Smooth muscle cell (in vitro differentiated cells): ENCODE measurements around the gene AKAP8. TPM values are rescaled to one million over a fixed set of nuclear protein-coding genes. Genes with fewer than 3 reads are reported as not detected.

Source experiments
- DNase-seq: peaks from one replicate; lab custom pipeline; 2025; ENCODE audit not compliant: unreplicated experiment; lab: John Stamatoyannopoulos, UW
- H2AFZ ChIP-seq: fragments of 200-600 bp; sonication (generic); 2 replicates; pipeline ENCODE4 v1.6.0; 2016; ENCODE audit warnings: antibody characterized with exemption, low read depth, mild to moderate bottlenecking
- H3F3A ChIP-seq: fragments of 200-600 bp; sonication (generic); 2 replicates; pipeline ENCODE4 v1.6.0; 2017; ENCODE audit warnings: antibody characterized with exemption, low read depth
- H3K27ac ChIP-seq: fragments of 200-600 bp; sonication (generic); 2 replicates; pipeline ENCODE4 v1.5.1; 2016; ENCODE audit warnings: low read depth, mild to moderate bottlenecking
- H3K27me3 ChIP-seq: fragments of 200-600 bp; sonication (generic); 2 replicates; pipeline ENCODE4 v1.6.1; 2016; ENCODE audit warnings: low read depth, mild to moderate bottlenecking
- H3K36me3 ChIP-seq: fragments of 200-600 bp; sonication (generic); 2 replicates; pipeline ENCODE4 v1.5.1; 2016; ENCODE audit warnings: low read depth
- H3K4me1 ChIP-seq: fragments of 200-600 bp; sonication (generic); 2 replicates; pipeline ENCODE4 v1.5.1; 2016; ENCODE audit warnings: low read depth
- H3K4me2 ChIP-seq: fragments of 200-600 bp; sonication (generic); 2 replicates; pipeline ENCODE4 v1.6.0; 2016; ENCODE audit warnings: mild to moderate bottlenecking
- H3K4me3 ChIP-seq: fragments of 200-600 bp; sonication (generic); 2 replicates; pipeline ENCODE4 v1.5.1; 2016; ENCODE audit warnings: mild to moderate bottlenecking
- H3K79me2 ChIP-seq: fragments of 200-600 bp; sonication (generic); 2 replicates; pipeline ENCODE4 v1.6.0; 2016; ENCODE audit warnings: low read depth, mild to moderate bottlenecking
- H3K9ac ChIP-seq: fragments of 200-600 bp; sonication (generic); 2 replicates; pipeline ENCODE4 v1.6.0; 2016; ENCODE audit warnings: low read depth
- H3K9me3 ChIP-seq: fragments of 200-600 bp; sonication (generic); replicated peaks from 2 replicates; pipeline ENCODE4 v1.5.1; 2016; ENCODE audit warnings: low read depth
- H4K20me1 ChIP-seq: fragments of 200-600 bp; sonication (generic); 2 replicates; pipeline ENCODE4 v1.6.0; 2016; ENCODE audit warnings: low read depth
- WGBS: methylation state at CpG from one replicate; pipeline ENCODE4 v1.1.7; 2016; ENCODE audit warnings: low lambda C conversion rate; 5-methylcytosine and 5-hydroxymethylcytosine counted together
- polyA plus RNA-seq: library from polyadenylated mRNA; unstranded; fragments of >200 nt; fragmentation: Nextera tagmentation; extraction: Ambion mirVana; gene quantifications from 2 replicates; pipeline ENCODE4 v1.2.1, GENCODE V29; 2016
- total RNA-seq: library from RNA; depleted of rRNA; stranded (reverse); fragments of >200 nt; gene quantifications from 2 replicates; pipeline ENCODE4 v1.2.3, GENCODE V29; 2014
- TF ChIP-seq, protein P1 (sequence below): fragments of 200-600 bp; sonication (generic); IDR thresholded peaks from 2 replicates; pipeline ENCODE4 v1.5.1; 2017; ENCODE audit warnings: borderline replicate concordance, mild to moderate bottlenecking, antibody characterized with exemption; ENCODE audit not compliant: insufficient read depth, poor library complexity, severe bottlenecking

Gene AKAP8
- total and polyA plus RNA-seq, 2 experiments from 2014 or later = 12.0 to 19.1 TPM

DNA sequence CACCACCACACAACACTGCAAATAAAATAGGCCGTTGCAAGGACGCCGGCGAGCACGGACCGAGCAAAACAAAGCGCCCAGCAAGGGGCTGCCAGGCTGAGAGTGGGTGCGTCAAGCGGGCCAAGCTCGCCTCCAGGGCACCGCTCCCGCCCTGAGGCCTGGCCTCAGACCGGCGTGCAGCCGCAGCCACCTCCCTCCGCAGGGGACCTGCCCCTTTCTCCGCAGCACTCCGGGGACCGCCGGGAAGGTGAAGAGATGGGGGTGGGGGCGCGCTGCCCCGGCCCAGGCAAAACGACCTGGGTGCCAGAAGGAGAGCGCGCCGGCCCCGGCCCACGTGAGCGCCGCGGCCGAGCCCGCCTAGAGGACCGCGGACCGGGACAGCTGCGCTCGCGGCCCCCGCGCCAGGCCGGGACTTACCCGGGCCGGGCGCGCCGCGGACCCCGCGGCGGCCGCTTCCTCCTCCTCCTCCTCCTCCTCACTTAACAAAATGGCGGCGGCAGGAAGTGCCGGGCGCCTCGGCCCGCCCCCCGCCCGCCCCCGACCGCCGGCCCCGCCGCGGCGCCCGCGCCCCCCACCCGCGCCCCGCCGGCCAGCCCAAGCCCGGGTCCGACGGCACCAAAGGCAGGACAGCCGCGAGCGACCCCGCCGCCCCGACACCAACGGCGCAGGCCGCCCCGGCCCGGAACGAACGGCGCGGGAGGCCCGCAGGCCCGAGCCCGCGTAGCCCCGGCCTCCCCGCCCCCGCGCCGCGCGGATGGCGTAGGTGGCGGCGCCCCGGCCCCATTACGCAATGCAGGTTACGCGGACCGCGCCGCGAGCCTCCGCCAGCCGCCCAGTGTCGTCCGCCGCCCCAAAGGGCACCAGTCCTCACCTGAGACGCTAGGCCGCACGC lies 47.9 kb downstream of the AKAP8 start:
- H3K79me2 ChIP-seq = peaks cover 86% of the 10 kb centered on the region
- H3K9me3 ChIP-seq = no peaks in the 10 kb centered on the region
- H2AFZ ChIP-seq = no peak overlapping the region
- WGBS = under 1% methylated on average over 45 of the region's 122 CpGs
- H4K20me1 ChIP-seq = peaks cover 54% of the 10 kb centered on the region
- peak overlapping the region; percentile 96 for H3K4me2 ChIP-seq
- DNase-seq = peak; percentile 41
- H3F3A ChIP-seq = peaks cover 3% of the 10 kb centered on the region
- H3K4me1 ChIP-seq = peaks cover 22% of the 10 kb centered on the region
- H3K27me3 ChIP-seq = no peaks in the 10 kb centered on the region
- TF ChIP-seq, protein P1, sequence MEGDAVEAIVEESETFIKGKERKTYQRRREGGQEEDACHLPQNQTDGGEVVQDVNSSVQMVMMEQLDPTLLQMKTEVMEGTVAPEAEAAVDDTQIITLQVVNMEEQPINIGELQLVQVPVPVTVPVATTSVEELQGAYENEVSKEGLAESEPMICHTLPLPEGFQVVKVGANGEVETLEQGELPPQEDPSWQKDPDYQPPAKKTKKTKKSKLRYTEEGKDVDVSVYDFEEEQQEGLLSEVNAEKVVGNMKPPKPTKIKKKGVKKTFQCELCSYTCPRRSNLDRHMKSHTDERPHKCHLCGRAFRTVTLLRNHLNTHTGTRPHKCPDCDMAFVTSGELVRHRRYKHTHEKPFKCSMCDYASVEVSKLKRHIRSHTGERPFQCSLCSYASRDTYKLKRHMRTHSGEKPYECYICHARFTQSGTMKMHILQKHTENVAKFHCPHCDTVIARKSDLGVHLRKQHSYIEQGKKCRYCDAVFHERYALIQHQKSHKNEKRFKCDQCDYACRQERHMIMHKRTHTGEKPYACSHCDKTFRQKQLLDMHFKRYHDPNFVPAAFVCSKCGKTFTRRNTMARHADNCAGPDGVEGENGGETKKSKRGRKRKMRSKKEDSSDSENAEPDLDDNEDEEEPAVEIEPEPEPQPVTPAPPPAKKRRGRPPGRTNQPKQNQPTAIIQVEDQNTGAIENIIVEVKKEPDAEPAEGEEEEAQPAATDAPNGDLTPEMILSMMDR = no peak
- peak overlapping the region; percentile 80 for H3K4me3 ChIP-seq
- H3K27ac ChIP-seq = peak overlapping the region; percentile 98
- H3K36me3 ChIP-seq = no peaks in the 10 kb centered on the region
- H3K9ac ChIP-seq = peak overlapping the region; percentile 99

DNA sequence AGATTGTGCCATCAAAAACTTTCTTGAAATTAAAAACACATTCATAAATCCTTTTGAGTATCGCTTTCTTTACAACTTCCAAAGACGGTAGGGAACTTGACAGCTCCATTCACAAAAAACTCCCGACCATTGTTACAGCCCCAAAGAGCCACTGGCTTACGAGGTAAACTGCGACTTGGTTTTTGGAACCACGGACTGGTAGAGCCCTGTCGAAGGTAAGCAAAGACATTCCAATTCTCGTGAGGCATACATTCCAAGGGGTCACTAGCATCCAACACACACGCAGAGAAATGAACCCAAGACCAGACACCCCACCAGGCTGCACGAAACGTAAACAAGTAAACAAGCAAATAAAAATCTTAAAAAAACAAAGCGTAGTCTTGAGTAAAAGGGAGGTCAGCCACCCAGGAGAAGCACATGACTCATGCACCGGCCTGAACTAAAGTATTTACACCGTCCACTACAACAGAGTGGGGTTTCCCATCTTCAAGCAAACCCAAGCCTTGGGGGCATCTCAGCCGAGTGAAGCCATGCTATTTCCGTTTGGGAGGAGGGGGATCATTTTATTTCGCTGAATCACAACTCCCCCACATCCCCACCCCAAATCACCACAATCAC lies 48.7 kb downstream of the AKAP8 start:
- Histone ChIP-seq H3F3A (peaks cover 3% of the 10 kb centered on the region), H2AFZ (no peak overlapping the region), H3K9ac (peak overlapping the region; percentile 99), H4K20me1 (peaks cover 62% of the 10 kb centered on the region), H3K9me3 (no peaks in the 10 kb centered on the region), H3K27me3 (no peaks in the 10 kb centered on the region), H3K4me3 (peak overlapping the region; percentile 80), H3K36me3 (no peaks in the 10 kb centered on the region), H3K27ac (peak overlapping the region; percentile 98), H3K79me2 (peaks cover 87% of the 10 kb centered on the region), H3K4me2 (peak overlapping the region; percentile 96), H3K4me1 (peaks cover 22% of the 10 kb centered on the region)
- peak; percentile 24 for DNase-seq
- 5% methylated on average over 17 of the region's 17 CpGs for WGBS
- TF ChIP-seq, protein P1 = no peak

DNA sequence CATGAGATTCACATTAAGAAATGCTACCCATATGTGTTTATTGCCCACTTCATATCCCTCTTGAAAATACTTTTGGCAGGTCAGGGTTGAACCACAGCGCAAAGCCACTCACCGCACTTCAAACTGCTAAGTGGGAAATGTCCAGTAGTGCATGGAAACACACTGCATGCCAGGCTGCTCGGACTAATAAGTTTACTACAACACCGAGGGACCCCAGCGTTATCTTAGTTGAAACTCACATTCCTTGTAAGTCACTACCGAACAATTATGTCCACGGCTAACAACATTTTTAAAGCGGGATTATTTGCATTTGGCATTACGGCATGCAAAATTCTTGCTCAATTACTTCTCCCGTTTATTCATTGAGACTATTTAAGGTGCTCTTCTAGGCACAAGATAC lies 51.3 kb downstream of the AKAP8 start:
- Histone ChIP-seq H3K36me3 (no peaks in the 10 kb centered on the region), H3K9ac (no peak overlapping the region), H3K9me3 (no peaks in the 10 kb centered on the region), H3K4me1 (peaks cover 38% of the 10 kb centered on the region), H3F3A (peaks cover 3% of the 10 kb centered on the region), H3K27me3 (no peaks in the 10 kb centered on the region), H3K4me3 (no peak overlapping the region), H2AFZ (no peak overlapping the region), H3K27ac (peak overlapping the region; percentile 98), H3K4me2 (peak overlapping the region; percentile 96), H4K20me1 (peaks cover 87% of the 10 kb centered on the region), H3K79me2 (peaks cover 91% of the 10 kb centered on the region)
- WGBS = 51% methylated on average over 10 of the region's 10 CpGs
- DNase-seq = no peak
- TF ChIP-seq, protein P1 = no peak
